A549 treated with Hydrocortisone at 1 μM for 4 hours (cell line): ENCODE data around the gene PTPN13. TPM values are rescaled to one million over a fixed set of nuclear protein-coding genes. Genes with fewer than 3 reads are reported as not detected.

ENCODE experiments used
- total RNA-seq: library from RNA; stranded (reverse); fragments of 200-300 nt; extraction: Qiagen RNA extraction; gene quantifications from 5 replicates; pipeline ENCODE4 v1.2.3, GENCODE V29; 2022

Gene PTPN13
- total RNA-seq, result 3.3 to 5.2 TPM (median 3.8 TPM) in 5 replicates

DNA sequence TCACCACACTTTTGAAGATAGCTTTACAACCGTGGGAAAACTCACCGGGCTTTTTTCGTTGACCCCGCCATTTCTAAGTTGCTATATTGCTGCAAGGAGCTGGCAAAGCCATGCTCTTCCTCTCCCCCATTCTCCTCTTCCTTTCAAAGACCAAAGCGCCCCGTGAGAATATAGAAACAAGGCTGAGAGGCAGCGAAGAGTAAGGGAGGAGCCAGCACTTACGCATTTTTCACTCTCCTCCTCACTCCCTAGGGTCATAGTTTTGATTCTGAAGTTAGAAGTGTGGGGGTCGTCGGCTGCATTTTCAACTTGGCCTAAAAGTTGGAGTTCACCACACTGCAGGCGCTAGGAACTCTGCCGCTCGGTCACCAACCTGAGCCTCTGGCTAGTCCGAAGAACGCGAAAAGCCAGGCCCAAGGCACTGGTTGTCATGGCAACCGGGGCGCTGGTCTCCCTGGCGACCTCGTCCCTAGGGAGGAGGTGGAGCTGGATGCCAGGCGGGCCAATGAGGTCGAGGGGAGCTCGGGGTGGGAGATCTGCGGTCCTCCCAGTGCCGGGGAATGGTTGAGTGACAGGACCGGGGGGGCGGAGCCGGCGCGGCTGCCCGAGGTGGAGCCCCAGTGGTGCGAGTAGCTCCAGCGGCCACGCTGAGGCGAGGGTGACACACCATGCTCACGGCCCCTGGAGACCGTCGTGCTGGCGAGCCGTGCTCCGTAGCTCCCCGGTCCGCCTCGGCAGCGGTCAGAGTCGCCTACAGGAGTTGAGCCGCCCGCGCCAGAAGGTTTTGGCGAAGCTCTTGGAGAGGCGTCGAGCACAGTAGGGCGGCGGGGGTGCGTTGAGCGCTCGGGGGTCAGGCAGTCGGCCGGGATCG is at the start of gene PTPN13:
Gene PTPN13, plus strand, starts transcription at position 628 of the 871 bp plus-strand sequence. CDS start 40,942 bp downstream, outside the sequence.

DNA sequence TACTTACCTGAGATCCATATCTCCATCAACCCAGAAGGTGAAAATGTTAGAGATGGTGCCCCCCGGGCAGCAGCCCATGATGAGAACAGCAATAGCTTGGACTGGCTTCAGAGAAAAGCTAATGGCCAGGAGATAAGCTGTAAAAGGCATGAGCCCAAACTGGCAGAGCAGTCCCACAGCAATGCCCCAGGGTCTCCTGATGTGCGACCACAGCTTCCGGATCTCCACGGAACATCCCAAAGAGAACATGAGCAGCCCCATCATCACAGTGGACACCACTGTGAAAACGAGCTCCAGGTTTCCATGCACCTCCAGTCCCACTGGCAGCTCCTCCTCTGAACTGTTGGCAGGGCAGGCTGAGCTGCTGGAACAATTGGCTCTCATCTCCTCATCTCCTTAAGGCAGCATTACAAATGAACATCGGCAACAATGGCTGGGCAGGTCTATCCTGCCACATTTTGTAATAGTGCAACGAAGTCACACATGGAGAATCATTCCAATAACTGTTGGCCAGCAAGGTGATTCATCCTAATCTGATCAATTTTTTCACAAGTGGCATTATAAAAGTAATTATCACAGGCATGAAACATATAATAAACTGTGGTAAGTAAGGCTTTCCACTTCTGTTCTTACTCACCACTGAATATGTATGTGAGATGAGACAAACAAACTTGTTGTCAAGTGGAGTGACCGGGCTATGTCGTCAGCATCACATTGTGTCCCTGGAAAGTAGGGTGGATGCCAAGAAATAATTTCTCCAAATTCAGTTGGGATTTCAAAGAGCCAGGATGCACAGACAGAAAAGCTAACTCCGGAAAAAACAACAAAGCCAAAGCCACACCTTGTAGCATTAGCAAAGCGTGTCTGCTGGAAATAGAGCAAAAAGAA is 254.9 kb downstream of the PTPN13 start, which contains the start of gene SLC10A6:
Gene SLC10A6, minus strand, starts transcription at position 653 of the 888 bp plus-strand sequence. Its CDS starts 269 bp downstream, at position 384.

Other genes with a start within 250 kb of the PTPN13 start
- gene MAPK10, start 234.3 kb upstream of the PTPN13 start, total RNA-seq, result 0.23 to 0.74 TPM (median 0.53 TPM) in 5 replicates